Measurements from ENCODE around the gene PSME4. TPM values are rescaled to one million over a fixed set of nuclear protein-coding genes. Genes with fewer than 3 reads are reported as not detected.

The PSME4 gene
- total and polyA plus RNA-seq, 2 of the 13 experiments (the other 11 are each of a cell fraction or from before 2014, with no cell fraction given) = 52.1 to 77.8 TPM

- TF ChIP-seq SYNCRIP (IDR thresholded peaks at IDR 0.05; ENCODE audit: insufficient read depth, low read depth, low read length) (no peak), SETDB1 (CRISPR knock-in tag; IDR thresholded peaks at IDR 0.05; ENCODE audit: borderline replicate concordance) (no peak), ZBED4 (CRISPR knock-in tag; IDR thresholded peaks at IDR 0.05; ENCODE audit: borderline replicate concordance) (peak; percentile 93), KDM5A (IDR thresholded peaks at IDR 0.05; ENCODE audit: borderline replicate concordance, low read length) (peak; percentile 3), RFXAP (CRISPR knock-in tag; IDR thresholded peaks at IDR 0.05; ENCODE audit: borderline replicate concordance) (peak; percentile 85; the same call in 1 of the 2 replicates), NFKB2 (CRISPR knock-in tag; IDR thresholded peaks at IDR 0.05; ENCODE audit: borderline replicate concordance) (peak; percentile 92), ZNF264 (CRISPR knock-in tag; IDR thresholded peaks at IDR 0.05) (peak; percentile 58; the same call in 1 of the 2 replicates), RFX3 (CRISPR knock-in tag; IDR thresholded peaks at IDR 0.05) (0 out of 2 replicates have a peak, but pooled peaks have one; percentile 21), MAZ (IDR thresholded peaks at IDR 0.05; ENCODE audit: borderline replicate concordance, low read depth, low read length) (no peak), MAZ (CRISPR knock-in tag; IDR thresholded peaks at IDR 0.05; ENCODE audit: low read depth) (peak; percentile 74), MXD1 (CRISPR knock-in tag; IDR thresholded peaks at IDR 0.05) (peak; percentile 83), ZFP82 (CRISPR knock-in tag; IDR thresholded peaks at IDR 0.05; ENCODE audit: borderline replicate concordance) (no peak; the same call in 1 of the 2 replicates), EZH2 (conservative IDR thresholded peaks at IDR 0.05; ENCODE audit: low read depth, low read length) (no peak), YEATS4 (CRISPR knock-in tag; IDR thresholded peaks at IDR 0.05; ENCODE audit: borderline replicate concordance) (peak; percentile 95), ZNF350 (CRISPR knock-in tag; IDR thresholded peaks at IDR 0.05; ENCODE audit: borderline replicate concordance, low read depth) (no peak), FOXP1 (IDR thresholded peaks at IDR 0.05) (no peak), FOXP1 (CRISPR knock-in tag; IDR thresholded peaks at IDR 0.05) (peak; percentile 21; the same call in 1 of the 2 replicates), ZNF710 (CRISPR knock-in tag; IDR thresholded peaks at IDR 0.05; ENCODE audit: borderline replicate concordance) (no peak; the same call in 1 of the 2 replicates), SMC3 (IDR thresholded peaks at IDR 0.05; ENCODE audit: low read length) (no peak)
These were observed at the start of gene PSME4 (continued) for GRCh38 chr2:53970724-53971602.

All from HepG2 (cell line).